ENCODE data around the gene ROM1.
A peak's percentile ranks its signal among the peaks of the same experiment; 100 is the strongest.
"Not testable (repeated sequence)": the region's sequence is repeated elsewhere in the genome, so short reads cannot be mapped to it uniquely, and the experiment has no call there.

The ROM1 gene

DNA sequence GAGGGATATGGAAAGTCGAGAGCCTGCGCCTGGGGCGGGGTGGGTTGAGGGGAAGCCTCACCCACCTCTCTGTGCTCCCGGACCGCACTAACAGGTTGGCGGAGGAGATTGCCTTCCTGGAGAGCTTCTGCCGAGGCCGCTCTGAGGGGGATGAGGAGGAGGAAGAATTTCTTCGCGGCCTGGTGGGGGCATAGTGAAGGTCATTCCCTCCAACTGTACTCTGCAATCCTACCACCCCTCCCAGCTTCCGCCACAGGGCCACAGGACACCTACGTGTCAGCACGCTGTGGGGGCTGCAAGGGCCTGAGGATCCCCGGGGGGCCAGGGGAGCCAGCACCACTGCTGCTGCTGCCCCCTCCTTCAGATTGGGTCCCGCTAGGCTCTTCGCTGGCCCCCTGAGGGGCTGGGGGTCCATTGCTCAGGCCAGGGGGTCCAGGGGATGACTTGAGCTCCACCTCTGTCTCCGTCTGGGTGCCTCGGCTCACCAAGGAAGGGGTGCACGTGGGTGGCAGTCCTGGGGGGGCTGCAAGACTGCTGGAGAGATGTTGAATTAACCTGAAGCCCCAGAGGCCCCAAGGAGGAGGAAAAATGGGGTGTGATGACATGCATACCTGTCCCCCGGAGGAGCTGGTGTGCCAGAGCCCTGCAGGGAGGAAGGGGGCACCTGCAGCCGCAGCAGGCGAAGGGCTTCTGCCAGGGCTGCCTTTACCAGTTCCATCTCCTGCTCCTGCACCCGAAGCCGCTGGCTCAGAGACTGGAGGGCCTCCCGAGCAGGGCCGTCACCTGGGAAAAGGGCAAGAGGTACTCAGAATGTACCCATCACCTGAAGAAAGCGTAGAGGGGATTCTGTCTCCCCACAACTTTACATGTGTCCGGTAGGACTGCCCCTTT lies 2.0 kb upstream of the ROM1 start:
- H3K4me3 ChIP-seq (replicated peaks; ENCODE audit: low read depth, low read length) = peak overlapping the region; percentile 88
- TF ChIP-seq, protein P1, sequence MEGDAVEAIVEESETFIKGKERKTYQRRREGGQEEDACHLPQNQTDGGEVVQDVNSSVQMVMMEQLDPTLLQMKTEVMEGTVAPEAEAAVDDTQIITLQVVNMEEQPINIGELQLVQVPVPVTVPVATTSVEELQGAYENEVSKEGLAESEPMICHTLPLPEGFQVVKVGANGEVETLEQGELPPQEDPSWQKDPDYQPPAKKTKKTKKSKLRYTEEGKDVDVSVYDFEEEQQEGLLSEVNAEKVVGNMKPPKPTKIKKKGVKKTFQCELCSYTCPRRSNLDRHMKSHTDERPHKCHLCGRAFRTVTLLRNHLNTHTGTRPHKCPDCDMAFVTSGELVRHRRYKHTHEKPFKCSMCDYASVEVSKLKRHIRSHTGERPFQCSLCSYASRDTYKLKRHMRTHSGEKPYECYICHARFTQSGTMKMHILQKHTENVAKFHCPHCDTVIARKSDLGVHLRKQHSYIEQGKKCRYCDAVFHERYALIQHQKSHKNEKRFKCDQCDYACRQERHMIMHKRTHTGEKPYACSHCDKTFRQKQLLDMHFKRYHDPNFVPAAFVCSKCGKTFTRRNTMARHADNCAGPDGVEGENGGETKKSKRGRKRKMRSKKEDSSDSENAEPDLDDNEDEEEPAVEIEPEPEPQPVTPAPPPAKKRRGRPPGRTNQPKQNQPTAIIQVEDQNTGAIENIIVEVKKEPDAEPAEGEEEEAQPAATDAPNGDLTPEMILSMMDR (IDR thresholded peaks at IDR 0.05; ENCODE audit: low read length, missing control alignments) = no peak
- no peak for DNase-seq (ENCODE audit: low read depth)

DNA sequence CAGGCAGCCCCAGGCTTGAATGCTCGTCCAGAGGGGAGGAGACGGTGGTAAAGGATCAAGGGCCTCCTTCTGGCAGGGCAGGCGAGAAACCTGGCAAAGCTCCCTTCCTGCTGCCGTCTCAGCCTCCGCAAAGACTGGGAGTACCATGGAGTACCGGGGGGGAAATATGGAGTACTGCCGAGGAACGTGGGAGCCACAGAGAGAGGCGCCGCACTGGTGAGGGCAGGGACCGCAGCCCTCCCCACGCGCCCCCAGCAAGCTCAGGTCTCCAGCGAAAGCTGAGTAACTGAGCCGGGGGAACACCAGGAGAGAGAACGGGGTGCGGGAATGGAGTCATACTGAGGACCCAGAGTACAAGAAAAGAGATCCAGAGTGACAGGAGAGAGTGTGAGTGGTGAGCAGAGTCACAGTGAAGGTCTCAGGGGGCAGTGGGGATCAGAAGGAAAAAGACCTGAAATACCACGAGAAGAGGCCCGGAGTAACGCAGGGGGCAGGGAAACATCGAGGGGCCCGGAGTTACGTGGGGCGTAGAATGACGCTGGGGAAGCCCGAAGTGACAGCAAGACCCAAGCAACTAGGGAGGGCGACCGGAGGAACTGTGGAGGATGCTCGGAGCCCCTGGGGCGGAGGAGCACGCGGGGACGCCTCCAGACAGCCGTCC lies 1.2 kb upstream of the ROM1 start:
- H3K4me3 ChIP-seq (replicated peaks; ENCODE audit: low read depth, low read length) = peak overlapping the region; percentile 88
- DNase-seq (ENCODE audit: low read depth) = peak; percentile 83
- TF ChIP-seq, protein P1 (IDR thresholded peaks at IDR 0.05; ENCODE audit: low read length, missing control alignments) = peak; percentile 2

DNA sequence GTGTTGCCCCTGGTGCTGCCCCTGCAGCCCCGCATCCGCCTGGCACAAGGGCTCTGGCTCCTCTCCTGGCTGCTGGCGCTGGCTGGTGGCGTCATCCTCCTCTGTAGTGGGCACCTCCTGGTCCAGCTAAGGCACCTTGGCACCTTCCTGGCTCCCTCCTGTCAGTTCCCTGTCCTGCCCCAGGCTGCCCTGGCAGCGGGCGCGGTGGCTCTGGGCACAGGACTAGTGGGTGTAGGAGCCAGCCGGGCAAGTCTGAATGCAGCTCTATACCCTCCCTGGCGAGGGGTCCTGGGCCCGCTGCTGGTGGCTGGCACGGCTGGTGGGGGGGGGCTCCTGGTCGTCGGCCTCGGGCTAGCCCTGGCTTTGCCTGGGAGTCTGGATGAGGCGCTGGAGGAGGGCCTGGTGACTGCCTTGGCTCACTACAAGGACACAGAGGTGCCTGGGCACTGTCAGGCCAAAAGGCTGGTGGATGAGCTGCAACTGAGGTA lies 278 bp downstream of the ROM1 start:
- DNase-seq (ENCODE audit: low read depth) = no peak
- TF ChIP-seq, protein P1 (IDR thresholded peaks at IDR 0.05; ENCODE audit: low read length, missing control alignments) = no peak
- H3K4me3 ChIP-seq (replicated peaks; ENCODE audit: low read depth, low read length) = no peak overlapping the region

DNA sequence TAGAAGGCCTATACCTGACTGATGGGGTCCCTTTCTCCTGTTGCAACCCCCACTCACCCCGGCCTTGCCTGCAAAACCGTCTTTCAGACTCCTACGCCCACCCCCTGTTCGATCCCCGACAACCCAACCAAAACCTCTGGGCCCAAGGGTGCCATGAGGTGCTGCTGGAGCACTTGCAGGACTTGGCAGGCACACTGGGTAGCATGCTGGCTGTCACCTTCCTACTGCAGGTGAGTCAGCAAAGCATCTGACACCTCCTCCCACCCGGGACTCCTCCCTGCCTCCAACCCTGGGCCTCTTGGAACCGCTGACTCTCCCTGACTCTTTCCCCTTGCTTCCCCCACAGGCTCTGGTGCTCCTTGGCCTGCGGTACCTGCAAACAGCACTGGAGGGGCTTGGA lies 1.2 kb downstream of the ROM1 start:
- no peak overlapping the region for H3K4me3 ChIP-seq (replicated peaks; ENCODE audit: low read depth, low read length)
- TF ChIP-seq, protein P1 (IDR thresholded peaks at IDR 0.05; ENCODE audit: low read length, missing control alignments) = no peak
- no peak for DNase-seq (ENCODE audit: low read depth)

DNA sequence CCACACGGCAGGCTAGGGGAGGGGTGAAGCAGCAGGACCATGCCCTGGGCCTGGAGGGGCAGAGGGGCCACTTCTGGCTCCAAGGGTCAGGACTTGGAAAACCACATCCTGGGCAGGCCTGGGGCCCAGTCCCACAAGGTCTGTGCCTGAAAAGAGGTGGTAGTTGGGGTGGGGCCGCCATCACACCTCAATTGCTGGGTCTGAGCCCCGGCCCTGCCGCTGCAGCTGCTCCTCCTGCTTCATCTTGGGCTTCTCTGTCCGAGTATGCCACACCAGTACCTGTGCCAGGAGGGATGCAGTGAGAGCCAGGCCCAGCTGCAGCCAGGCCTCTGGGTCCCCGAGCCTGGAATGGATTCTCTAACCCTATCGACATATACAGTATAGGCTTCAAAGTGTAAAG lies 2.5 kb downstream of the ROM1 start:
- TF ChIP-seq, protein P1 (IDR thresholded peaks at IDR 0.05; ENCODE audit: low read length, missing control alignments) = no peak
- H3K4me3 ChIP-seq (replicated peaks; ENCODE audit: low read depth, low read length) = no peak overlapping the region
- DNase-seq (ENCODE audit: low read depth) = no peak

DNA sequence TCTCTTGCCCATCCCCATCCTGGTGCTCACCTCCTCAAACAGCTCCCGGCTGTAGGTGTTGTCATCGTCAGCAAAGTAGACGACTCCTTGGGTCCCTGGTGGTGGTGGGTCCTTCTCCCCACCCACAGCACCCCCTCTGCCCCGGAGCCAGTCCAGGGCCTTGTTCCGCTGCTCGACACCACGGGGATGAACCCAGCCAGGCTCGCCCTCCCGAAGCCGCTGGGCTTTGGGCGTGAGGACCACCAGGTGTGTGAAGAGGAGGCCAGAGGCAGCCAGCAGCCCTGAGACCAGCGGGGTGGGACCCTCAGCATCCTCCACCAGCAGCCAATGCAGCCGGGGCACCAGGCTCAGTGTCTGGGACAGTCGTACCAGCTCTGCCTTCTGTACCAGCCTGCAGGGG lies 3.9 kb downstream of the ROM1 start:
- not testable (repeated sequence) for H3K4me3 ChIP-seq (replicated peaks; ENCODE audit: low read depth, low read length); DNase-seq (ENCODE audit: low read depth)

DNA sequence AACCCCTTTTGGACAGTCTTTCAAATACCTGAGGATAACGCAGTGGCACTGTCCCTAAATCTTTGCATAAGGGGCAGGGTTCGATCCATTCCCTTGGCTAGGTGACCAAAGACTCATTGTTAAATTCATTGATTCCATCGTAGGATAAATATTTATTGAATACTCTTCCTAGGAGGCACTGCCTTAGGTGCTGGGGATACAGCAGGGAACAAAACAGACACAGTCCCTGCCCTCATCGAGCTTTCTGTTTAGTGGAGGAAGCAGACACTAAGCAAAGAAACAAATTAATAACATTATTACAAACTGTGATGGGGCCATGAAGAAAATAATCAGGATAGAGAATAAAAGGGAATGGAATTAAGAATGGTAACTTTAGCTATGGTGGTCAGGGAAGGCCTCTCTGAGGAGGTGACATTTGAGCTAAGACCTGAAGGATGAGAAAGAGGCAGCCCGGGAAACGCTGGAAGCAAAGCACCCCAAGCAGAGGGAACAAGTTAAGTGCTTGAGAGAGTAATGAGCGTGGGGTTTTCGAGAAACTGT lies 8.0 kb downstream of the ROM1 start:
- no peak for DNase-seq (ENCODE audit: low read depth)
- H3K4me3 ChIP-seq (replicated peaks; ENCODE audit: low read depth, low read length) = peak overlapping the region; percentile 75
- TF ChIP-seq, protein P1 (IDR thresholded peaks at IDR 0.05; ENCODE audit: low read length, missing control alignments) = no peak

Measured in fibroblast of pulmonary artery (primary cell).